Measurements from ENCODE around the gene CMTM5.

- TF ChIP-seq CTCF (IDR thresholded peaks at IDR 0.05) = no peak
- no peak for TF ChIP-seq EP300 (IDR thresholded peaks at IDR 0.05)
- TF ChIP-seq POLR2A (IDR thresholded peaks at IDR 0.05) = no peak
- TF ChIP-seq POLR2AphosphoS5 (IDR thresholded peaks at IDR 0.05) = no peak
Measured at GRCh38 chr14:23411563-23412525, 35.0 kb downstream of the CMTM5 start.
